G401.6 (cell line): ENCODE data around the gene COX15.
"Not testable (repeated sequence)": the region's sequence is repeated elsewhere in the genome, so short reads cannot be mapped to it uniquely, and the experiment has no call there.

Experiments used
- FAIRE-seq: peaks from 2 replicates; lab custom pipeline; 2012; peaks lifted over from hg19 to GRCh38; lab: Jason Lieb, UNC

The COX15 gene

GRCh38 chr10:99740933-99741559, 9.1 kb upstream of the COX15 start:
- no peak for FAIRE-seq

- FAIRE-seq = peak; percentile 47
Measured at GRCh38 chr10:99740260-99740659, 8.3 kb upstream of the COX15 start.

GRCh38 chr10:99734111-99734510, 2.2 kb upstream of the COX15 start:
- FAIRE-seq = not testable (repeated sequence)

- FAIRE-seq = no peak
Measured at GRCh38 chr10:99733366-99733765, 1.4 kb upstream of the COX15 start.

GRCh38 chr10:99731306-99732032, 458 bp downstream of the COX15 start:
- no peak for FAIRE-seq

GRCh38 chr10:99730026-99730425, 1.9 kb downstream of the COX15 start:
- no peak for FAIRE-seq

- FAIRE-seq = no peak
Measured at GRCh38 chr10:99720387-99720786, 11.5 kb downstream of the COX15 start.

GRCh38 chr10:99714446-99714845, 17.5 kb downstream of the COX15 start:
- FAIRE-seq = no peak

- FAIRE-seq = peak; percentile 93
Measured at GRCh38 chr10:99711129-99711719, 20.7 kb downstream of the COX15 start.

GRCh38 chr10:99709480-99710229, 22.3 kb downstream of the COX15 start:
- FAIRE-seq = no peak

GRCh38 chr10:99708428-99709012, 23.4 kb downstream of the COX15 start:
- FAIRE-seq = no peak

GRCh38 chr10:99700649-99701048, 31.3 kb downstream of the COX15 start:
- no peak for FAIRE-seq

- FAIRE-seq = no peak
Measured at GRCh38 chr10:99698504-99699080, 33.3 kb downstream of the COX15 start.

GRCh38 chr10:99695761-99696160, 36.2 kb downstream of the COX15 start:
- no peak for FAIRE-seq

GRCh38 chr10:99693933-99694583, 37.9 kb downstream of the COX15 start:
- FAIRE-seq = no peak

- no peak for FAIRE-seq
Measured at GRCh38 chr10:99689461-99689860, 42.5 kb downstream of the COX15 start.

- no peak for FAIRE-seq
Measured at GRCh38 chr10:99685597-99685967, 46.3 kb downstream of the COX15 start.

- no peak for FAIRE-seq
Measured at GRCh38 chr10:99682752-99683151, 49.2 kb downstream of the COX15 start.
